Endodermal cell (in vitro differentiated cells): ENCODE results near the gene SCRN2. TPM values are rescaled to one million over a fixed set of nuclear protein-coding genes. Genes with fewer than 3 reads are reported as not detected.

ENCODE experiments used
- DNase-seq: peaks from one replicate; pipeline ENCODE4 v3.0.0-alpha.2; 2017
- H3K27ac ChIP-seq: 2 replicates; pipeline ENCODE4 v1.5.1; 2013; ENCODE audit warnings: mild to moderate bottlenecking, low read depth, low read length, moderate library complexity
- H3K27me3 ChIP-seq: 2 replicates; pipeline ENCODE4 v1.6.1; 2013; ENCODE audit warnings: mild to moderate bottlenecking, low read length, moderate library complexity; ENCODE audit not compliant: insufficient read depth, control insufficient read depth, poor library complexity, severe bottlenecking
- H3K36me3 ChIP-seq: 2 replicates; pipeline ENCODE4 v1.7.0; 2013; ENCODE audit warnings: mild to moderate bottlenecking, low read length, moderate library complexity; ENCODE audit not compliant: control insufficient read depth, insufficient read depth
- H3K4me1 ChIP-seq: one replicate; pipeline ENCODE4 v1.7.0; 2013; ENCODE audit warnings: low read length; ENCODE audit not compliant: control insufficient read depth, insufficient read depth
- H3K4me3 ChIP-seq: 2 replicates; pipeline ENCODE4 v1.5.1; 2013; ENCODE audit warnings: mild to moderate bottlenecking, low read length, moderate library complexity
- H3K9ac ChIP-seq: 2 replicates; pipeline ENCODE4 v1.6.1; 2013; ENCODE audit warnings: mild to moderate bottlenecking, low read length, moderate library complexity; ENCODE audit not compliant: poor library complexity, severe bottlenecking; ENCODE audit errors: extremely low read depth
- H3K9me3 ChIP-seq: 2 replicates; pipeline ENCODE4 v1.6.1; 2013; ENCODE audit warnings: mild to moderate bottlenecking, low read length, moderate library complexity; ENCODE audit not compliant: control insufficient read depth
- H3K27ac Mint-ChIP-seq: 2 replicates; pipeline ENCODE4 v1.8.0; 2020; ENCODE audit warnings: mixed read lengths
- H3K27me3 Mint-ChIP-seq: 2 replicates; pipeline ENCODE4 v1.8.0; 2021; ENCODE audit warnings: mild to moderate bottlenecking, mixed read lengths; ENCODE audit not compliant: insufficient read depth
- H3K36me3 Mint-ChIP-seq: 2 replicates; pipeline ENCODE4 v1.8.0; 2020; ENCODE audit warnings: low read depth, mixed read lengths
- H3K4me1 Mint-ChIP-seq: 2 replicates; pipeline ENCODE4 v1.8.0; 2020; ENCODE audit warnings: mixed read lengths
- H3K4me3 Mint-ChIP-seq: 2 replicates; pipeline ENCODE4 v1.8.0; 2020; ENCODE audit warnings: mild to moderate bottlenecking, moderate library complexity, mixed read lengths
- H3K9me3 Mint-ChIP-seq: 2 replicates; pipeline ENCODE4 v1.8.0; 2020; ENCODE audit warnings: mild to moderate bottlenecking, mixed read lengths
- WGBS, 2 experiments: methylation state at CpG; one replicate each; pipeline versions ENCODE4 v1.1.5 to v1.1.7; 2013; ENCODE audit warnings: missing lambda C conversion rate in 2 of 2, mixed read lengths in 1 of 2; ENCODE audit not compliant: insufficient coverage in 1 of 2, insufficient read length in 1 of 2; 5-methylcytosine and 5-hydroxymethylcytosine counted together
- total RNA-seq, 2 donors: library from RNA; stranded (reverse); fragmentation: NEBNext Ultra II Directional in 1 of 2; extraction: Animal tissue kit (Norgen Biotek cat#: 25700) in 1 of 2; gene quantifications; 2 replicates in 1 of 2; 3 replicates in 1 of 2; pipeline ENCODE4 v1.2.1, GENCODE V29; 2021
- TF ChIP-seq, protein P1 (sequence below): fragments of 200-600 bp; sonication (generic); conservative IDR thresholded peaks from 2 replicates; pipeline ENCODE4 v1.5.0; 2021; ENCODE audit warnings: antibody characterized with exemption, mild to moderate bottlenecking

SCRN2 gene
- total RNA-seq, 2 donors from 2014 or later: 54.5 to 71.9 TPM

DNA sequence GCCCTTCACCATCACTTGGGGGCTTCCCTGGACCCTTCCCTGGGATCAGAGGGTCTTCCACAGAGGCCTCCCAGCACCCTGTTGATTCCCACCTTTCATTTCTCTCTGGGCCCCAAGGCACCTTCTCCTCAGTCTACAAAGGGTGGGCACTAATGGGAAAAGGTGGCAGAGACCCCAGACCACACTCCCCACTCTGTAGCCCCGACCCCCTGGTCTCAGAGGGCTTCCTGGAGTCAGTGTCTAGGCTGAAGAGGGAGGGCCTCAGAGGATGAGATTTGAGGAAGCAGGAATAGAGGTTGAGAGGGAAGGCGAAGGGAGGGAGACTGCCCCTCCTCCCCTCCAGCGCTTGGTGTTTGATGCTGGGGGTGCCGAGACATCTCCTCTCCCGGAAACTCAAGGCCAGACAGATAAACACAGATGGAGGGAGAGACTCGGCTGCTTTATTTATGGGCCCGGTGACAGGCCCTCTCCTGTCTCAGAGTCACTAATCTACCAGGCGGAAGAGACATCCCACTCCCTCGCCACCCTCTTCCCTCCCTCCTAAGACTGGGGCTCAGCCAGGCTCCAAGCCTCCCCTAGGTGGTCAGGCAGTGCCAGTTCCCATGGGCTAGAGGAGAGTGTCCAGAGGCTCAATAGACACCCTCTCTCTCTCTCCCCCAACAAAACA lies 36.4 kb upstream of the SCRN2 start:
- peaks cover 26% of the 10 kb centered on the region for H3K27me3 Mint-ChIP-seq
- H3K9me3 Mint-ChIP-seq: no peaks in the 10 kb centered on the region

DNA sequence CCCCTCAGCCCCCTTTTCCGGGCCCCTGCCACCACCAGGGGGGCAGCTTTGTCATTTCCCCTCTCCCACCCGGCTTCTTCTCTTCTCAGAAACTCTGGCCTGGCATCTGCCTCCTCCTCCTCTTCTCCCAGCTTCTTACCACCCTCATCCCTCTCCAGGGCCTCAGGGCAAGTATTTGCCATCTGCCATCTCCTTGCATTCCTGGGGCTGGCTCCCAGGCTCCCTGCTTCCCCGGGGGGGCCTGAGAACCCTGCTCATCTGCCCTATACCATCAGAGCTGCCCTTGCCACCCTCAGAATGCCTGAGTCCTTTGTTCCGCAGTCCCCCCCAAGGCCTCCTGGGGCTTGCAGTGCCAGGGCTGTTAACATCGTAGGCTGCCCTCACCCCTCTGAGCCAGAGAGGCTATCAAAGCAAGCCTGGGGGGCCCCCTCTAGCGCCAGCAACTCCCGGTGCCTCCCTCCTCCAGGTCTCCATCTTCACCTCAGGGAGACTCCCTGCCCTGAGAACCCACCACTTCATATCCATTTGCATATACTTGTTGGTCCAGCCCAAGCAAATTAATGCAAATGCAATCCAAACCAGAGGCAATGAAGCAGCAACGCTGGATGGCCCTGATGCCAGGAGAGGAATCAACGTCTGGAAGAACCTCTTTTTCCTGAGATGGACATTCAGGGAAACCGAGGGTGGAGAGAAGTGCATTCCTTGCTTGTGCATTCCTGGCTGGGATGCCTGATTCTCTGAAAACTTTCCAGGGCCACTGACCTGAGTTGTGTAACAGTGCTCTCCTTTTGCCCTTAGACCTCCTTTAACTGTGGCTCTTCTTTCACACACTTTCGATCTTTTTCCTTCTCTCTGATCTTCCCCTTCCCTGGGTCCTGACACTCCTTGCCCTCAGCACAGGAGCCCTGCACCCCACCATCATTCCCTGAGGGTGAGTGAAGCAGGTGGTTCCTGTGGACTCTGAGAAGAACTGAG lies 34.2 kb upstream of the SCRN2 start:
- TF ChIP-seq, protein P1, sequence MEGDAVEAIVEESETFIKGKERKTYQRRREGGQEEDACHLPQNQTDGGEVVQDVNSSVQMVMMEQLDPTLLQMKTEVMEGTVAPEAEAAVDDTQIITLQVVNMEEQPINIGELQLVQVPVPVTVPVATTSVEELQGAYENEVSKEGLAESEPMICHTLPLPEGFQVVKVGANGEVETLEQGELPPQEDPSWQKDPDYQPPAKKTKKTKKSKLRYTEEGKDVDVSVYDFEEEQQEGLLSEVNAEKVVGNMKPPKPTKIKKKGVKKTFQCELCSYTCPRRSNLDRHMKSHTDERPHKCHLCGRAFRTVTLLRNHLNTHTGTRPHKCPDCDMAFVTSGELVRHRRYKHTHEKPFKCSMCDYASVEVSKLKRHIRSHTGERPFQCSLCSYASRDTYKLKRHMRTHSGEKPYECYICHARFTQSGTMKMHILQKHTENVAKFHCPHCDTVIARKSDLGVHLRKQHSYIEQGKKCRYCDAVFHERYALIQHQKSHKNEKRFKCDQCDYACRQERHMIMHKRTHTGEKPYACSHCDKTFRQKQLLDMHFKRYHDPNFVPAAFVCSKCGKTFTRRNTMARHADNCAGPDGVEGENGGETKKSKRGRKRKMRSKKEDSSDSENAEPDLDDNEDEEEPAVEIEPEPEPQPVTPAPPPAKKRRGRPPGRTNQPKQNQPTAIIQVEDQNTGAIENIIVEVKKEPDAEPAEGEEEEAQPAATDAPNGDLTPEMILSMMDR: no peak
- H3K36me3 ChIP-seq: no peaks in the 10 kb centered on the region
- Mint-ChIP-seq H3K4me3 (no peak overlapping the region), H3K9me3 (no peaks in the 10 kb centered on the region), H3K27ac (no peak overlapping the region), H3K36me3 (no peaks in the 10 kb centered on the region), H3K27me3 (peaks cover 37% of the 10 kb centered on the region), H3K4me1 (peaks cover 43% of the 10 kb centered on the region)
- no peaks in the 10 kb centered on the region for H3K9me3 ChIP-seq
- H3K27me3 ChIP-seq: peaks cover 18% of the 10 kb centered on the region
- 59 to 67% methylated on average over 10 to 11 of the region's 11 CpGs for WGBS, 2 experiments
- H3K27ac ChIP-seq: no peak overlapping the region
- H3K9ac ChIP-seq: no peak overlapping the region
- H3K4me3 ChIP-seq: no peak overlapping the region
- H3K4me1 ChIP-seq: peaks cover 7% of the 10 kb centered on the region
- DNase-seq: no peak

More for the DNA sequence above, 36.4 kb upstream of the SCRN2 start:
- TF ChIP-seq, protein P1: no peak
- H3K9me3 ChIP-seq: no peaks in the 10 kb centered on the region
- H3K9ac ChIP-seq: no peak overlapping the region
- Mint-ChIP-seq H3K36me3 (no peaks in the 10 kb centered on the region), H3K4me3 (no peak overlapping the region), H3K4me1 (peaks cover 32% of the 10 kb centered on the region), H3K27ac (no peak overlapping the region)
- H3K27ac ChIP-seq: no peak overlapping the region
- H3K4me1 ChIP-seq: peaks cover 5% of the 10 kb centered on the region
- no peak overlapping the region for H3K4me3 ChIP-seq
- 79 to 100% methylated on average over 1 to 9 of the region's 9 CpGs for WGBS, 2 experiments
- H3K36me3 ChIP-seq: no peaks in the 10 kb centered on the region
- DNase-seq: no peak
- H3K27me3 ChIP-seq: no peaks in the 10 kb centered on the region

GRCh38 chr17:47873200-47874090 lies 32.4 kb upstream of the SCRN2 start:
- Histone ChIP-seq H3K36me3 (no peaks in the 10 kb centered on the region), H3K27me3 (peaks cover 18% of the 10 kb centered on the region), H3K9ac (no peak overlapping the region), H3K4me3 (no peak overlapping the region), H3K9me3 (no peaks in the 10 kb centered on the region), H3K27ac (no peak overlapping the region), H3K4me1 (peaks cover 8% of the 10 kb centered on the region)
- Mint-ChIP-seq H3K9me3 (no peaks in the 10 kb centered on the region), H3K27me3 (peaks cover 50% of the 10 kb centered on the region), H3K27ac (no peak overlapping the region), H3K4me3 (peak overlapping the region; percentile 49), H3K36me3 (no peaks in the 10 kb centered on the region), H3K4me1 (peaks cover 49% of the 10 kb centered on the region)
- TF ChIP-seq, protein P1: no peak
- no peak for DNase-seq
- 57 to 68% methylated on average over 3 to 4 of the region's 4 CpGs for WGBS, 2 experiments
